OCI-LY1 (cell line): ENCODE data around the gene RCAN1.

Experiments used
- H2AFZ ChIP-seq: fragments of 200-600 bp; sonication (generic), shearing (Covaris generic); 2 replicates; pipeline ENCODE4 v1.6.0; 2014; ENCODE audit warnings: antibody characterized with exemption, mild to moderate bottlenecking, low read length
- H3F3A ChIP-seq: fragments of 200-600 bp; sonication (generic), shearing (Covaris generic); 2 replicates; pipeline ENCODE4 v1.6.0; 2014; ENCODE audit warnings: mild to moderate bottlenecking, antibody characterized with exemption, low read length, moderate library complexity; ENCODE audit not compliant: insufficient read depth
- H3K27ac ChIP-seq: fragments of 200-600 bp; sonication (generic); 2 replicates; pipeline ENCODE4 v1.5.1; 2014; ENCODE audit warnings: low read length, mixed run types, mild to moderate bottlenecking, low read depth; ENCODE audit not compliant: poor library complexity, severe bottlenecking
- H3K27me3 ChIP-seq: fragments of 200-600 bp; sonication (generic); 2 replicates; pipeline ENCODE4 v1.6.0; 2014; ENCODE audit warnings: antibody characterized with exemption, mild to moderate bottlenecking, low read length, moderate library complexity; ENCODE audit not compliant: insufficient read depth
- H3K36me3 ChIP-seq: fragments of 200-600 bp; sonication (generic); 2 replicates; pipeline ENCODE4 v1.6.1; 2014; ENCODE audit warnings: mild to moderate bottlenecking, antibody characterized with exemption, low read length, moderate library complexity, mixed read lengths; ENCODE audit not compliant: insufficient read depth
- H3K4me1 ChIP-seq: fragments of 200-600 bp; sonication (generic); 2 replicates; pipeline ENCODE4 v1.5.1; 2014; ENCODE audit warnings: mild to moderate bottlenecking, low read length, moderate library complexity; ENCODE audit not compliant: insufficient read depth, severe bottlenecking
- H3K4me2 ChIP-seq: fragments of 200-600 bp; sonication (generic), shearing (Covaris generic); 2 replicates; pipeline ENCODE4 v1.6.1; 2014; ENCODE audit warnings: low read length
- H3K4me3 ChIP-seq: fragments of 200-600 bp; sonication (generic); 2 replicates; pipeline ENCODE4 v1.5.1; 2014; ENCODE audit warnings: low read length, low read depth, mild to moderate bottlenecking, mixed read lengths; ENCODE audit not compliant: poor library complexity, severe bottlenecking
- H3K79me2 ChIP-seq: fragments of 200-600 bp; shearing (Covaris generic); 2 replicates; pipeline ENCODE4 v1.6.1; 2016; ENCODE audit warnings: mixed run types, low read length, mixed read lengths; ENCODE audit not compliant: insufficient read depth
- H3K9ac ChIP-seq: fragments of 200-600 bp; sonication (generic), shearing (Covaris generic); 2 replicates; pipeline ENCODE4 v1.6.1; 2014; ENCODE audit warnings: mild to moderate bottlenecking, low read length, mixed read lengths
- H3K9me2 ChIP-seq: fragments of 200-600 bp; sonication (generic), shearing (Covaris generic); 2 replicates; pipeline ENCODE4 v1.6.1; 2014; ENCODE audit warnings: low read depth, mild to moderate bottlenecking, low read length, mixed read lengths
- H3K9me3 ChIP-seq: fragments of 200-600 bp; shearing (Covaris generic); 2 replicates; pipeline ENCODE4 v1.6.1; 2014; ENCODE audit warnings: low read length, mixed read lengths
- H4K20me1 ChIP-seq: fragments of 200-600 bp; sonication (generic), shearing (Covaris generic); 2 replicates; pipeline ENCODE4 v1.6.0; 2016; ENCODE audit warnings: mild to moderate bottlenecking, low read length; ENCODE audit not compliant: insufficient read depth
- EZH2 ChIP-seq: fragments of 200-600 bp; sonication (generic), shearing (Covaris generic); IDR thresholded peaks from 2 replicates; pipeline ENCODE4 v1.8.0; 2017; ENCODE audit warnings: borderline replicate concordance, mixed run types, mild to moderate bottlenecking, antibody characterized with exemption, low read length, moderate library complexity, mixed read lengths
- TF ChIP-seq, protein P1 (sequence below): fragments of 200-600 bp; sonication (generic), shearing (Covaris generic); IDR thresholded peaks from 2 replicates; pipeline ENCODE4 v1.5.1; 2017; ENCODE audit warnings: mild to moderate bottlenecking, antibody characterized with exemption, low read length, moderate library complexity, mixed read lengths

The RCAN1 gene

DNA sequence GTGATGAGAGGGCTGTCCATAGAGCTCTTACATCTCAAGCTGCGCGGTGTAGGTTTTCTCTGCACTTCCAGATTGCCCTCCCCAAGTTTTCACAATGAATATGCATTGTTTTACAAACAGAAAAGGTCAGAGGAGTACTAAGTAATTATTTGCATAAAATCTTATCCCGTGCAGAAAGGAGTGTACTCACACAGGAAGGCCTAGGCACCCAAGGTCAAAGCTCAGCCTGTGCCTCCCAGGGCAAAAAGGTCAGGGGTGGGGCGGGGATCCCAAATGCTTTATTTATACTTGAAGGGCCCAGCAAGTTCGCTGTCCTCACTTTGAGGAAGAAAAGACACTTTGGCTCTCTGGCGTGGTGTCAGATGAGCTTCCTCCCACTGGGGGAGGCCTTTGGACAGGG is 92.6 kb downstream of the RCAN1 start:
- Histone ChIP-seq H3K9me3 (no peaks in the 10 kb centered on the region), H3K4me1 (no peaks in the 10 kb centered on the region), H3K4me3 (no peak overlapping the region), H4K20me1 (no peaks in the 10 kb centered on the region), H3K36me3 (no peaks in the 10 kb centered on the region), H3K79me2 (no peaks in the 10 kb centered on the region), H3K27ac (no peak overlapping the region), H3F3A (no peaks in the 10 kb centered on the region), H2AFZ (no peak overlapping the region), H3K4me2 (no peak overlapping the region), H3K27me3 (no peaks in the 10 kb centered on the region), H3K9me2 (no peaks in the 10 kb centered on the region), H3K9ac (no peak overlapping the region)
- no peak for TF ChIP-seq EZH2
- TF ChIP-seq, protein P1, sequence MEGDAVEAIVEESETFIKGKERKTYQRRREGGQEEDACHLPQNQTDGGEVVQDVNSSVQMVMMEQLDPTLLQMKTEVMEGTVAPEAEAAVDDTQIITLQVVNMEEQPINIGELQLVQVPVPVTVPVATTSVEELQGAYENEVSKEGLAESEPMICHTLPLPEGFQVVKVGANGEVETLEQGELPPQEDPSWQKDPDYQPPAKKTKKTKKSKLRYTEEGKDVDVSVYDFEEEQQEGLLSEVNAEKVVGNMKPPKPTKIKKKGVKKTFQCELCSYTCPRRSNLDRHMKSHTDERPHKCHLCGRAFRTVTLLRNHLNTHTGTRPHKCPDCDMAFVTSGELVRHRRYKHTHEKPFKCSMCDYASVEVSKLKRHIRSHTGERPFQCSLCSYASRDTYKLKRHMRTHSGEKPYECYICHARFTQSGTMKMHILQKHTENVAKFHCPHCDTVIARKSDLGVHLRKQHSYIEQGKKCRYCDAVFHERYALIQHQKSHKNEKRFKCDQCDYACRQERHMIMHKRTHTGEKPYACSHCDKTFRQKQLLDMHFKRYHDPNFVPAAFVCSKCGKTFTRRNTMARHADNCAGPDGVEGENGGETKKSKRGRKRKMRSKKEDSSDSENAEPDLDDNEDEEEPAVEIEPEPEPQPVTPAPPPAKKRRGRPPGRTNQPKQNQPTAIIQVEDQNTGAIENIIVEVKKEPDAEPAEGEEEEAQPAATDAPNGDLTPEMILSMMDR: no peak

DNA sequence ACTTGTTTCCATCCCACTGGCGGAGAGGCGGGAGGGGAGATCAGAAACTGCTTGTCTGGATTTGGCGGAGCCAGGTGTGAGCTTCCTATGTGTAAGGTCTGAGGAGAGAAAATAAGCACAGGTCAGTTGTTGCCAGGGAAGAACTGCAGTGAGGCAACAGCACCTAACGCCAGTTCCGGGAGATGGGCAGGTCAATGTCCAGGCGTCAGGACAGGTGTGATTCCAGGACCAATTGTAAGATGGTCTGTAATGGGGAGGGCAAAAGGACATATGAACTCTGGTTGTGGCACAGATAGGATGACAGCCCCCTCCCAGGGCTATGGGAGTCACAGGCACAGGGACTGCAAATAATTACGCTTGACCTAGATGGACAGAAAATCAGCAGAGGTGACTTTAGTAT is 93.4 kb downstream of the RCAN1 start:
- no peaks in the 10 kb centered on the region for H3K9me3 ChIP-seq
- no peaks in the 10 kb centered on the region for H3K27me3 ChIP-seq
- no peak overlapping the region for H3K4me2 ChIP-seq
- H3F3A ChIP-seq: no peaks in the 10 kb centered on the region
- H3K79me2 ChIP-seq: no peaks in the 10 kb centered on the region
- H3K9me2 ChIP-seq: no peaks in the 10 kb centered on the region
- H3K27ac ChIP-seq: no peak overlapping the region
- H2AFZ ChIP-seq: no peak overlapping the region
- TF ChIP-seq EZH2: no peak
- TF ChIP-seq, protein P1: no peak
- H3K36me3 ChIP-seq: no peaks in the 10 kb centered on the region
- H3K9ac ChIP-seq: no peak overlapping the region
- no peaks in the 10 kb centered on the region for H3K4me1 ChIP-seq
- H4K20me1 ChIP-seq: no peaks in the 10 kb centered on the region
- no peak overlapping the region for H3K4me3 ChIP-seq

DNA sequence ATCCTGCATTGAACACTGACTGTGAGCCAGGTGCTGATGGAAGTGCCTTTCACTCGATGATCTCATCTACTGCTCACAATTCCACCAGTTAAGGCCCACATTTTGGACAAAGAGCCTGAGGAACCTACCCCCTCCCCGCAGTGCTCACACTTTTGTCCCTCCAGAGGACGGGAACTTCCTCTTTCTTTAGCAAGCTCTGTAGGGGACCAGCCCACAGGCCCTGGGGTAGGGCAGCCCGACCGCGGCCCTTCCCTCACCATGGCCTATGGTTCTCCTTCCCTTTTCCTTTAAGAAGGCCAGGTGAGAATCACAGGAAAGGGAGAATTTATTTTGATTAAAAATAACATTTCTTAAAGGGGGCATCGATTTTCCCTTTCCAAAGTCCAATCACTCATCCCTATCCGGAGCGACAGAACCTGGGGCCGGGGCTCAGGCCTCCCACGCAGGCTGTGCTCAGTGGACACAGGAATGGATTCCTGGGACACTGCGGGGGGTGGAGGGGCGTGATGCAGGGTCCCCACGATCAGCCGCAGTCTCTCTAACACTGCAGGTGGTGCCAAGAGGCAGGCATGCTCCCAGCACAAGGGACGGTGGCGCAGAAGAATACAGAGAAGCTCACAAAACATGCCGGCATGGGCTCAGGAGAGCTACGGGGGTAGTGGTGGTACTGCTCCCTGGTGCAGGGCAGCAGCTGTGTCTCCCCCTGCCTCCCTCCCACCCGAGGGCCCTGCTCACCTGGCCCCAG is 94.0 kb downstream of the RCAN1 start:
- Histone ChIP-seq H3K9me2 (no peaks in the 10 kb centered on the region), H4K20me1 (no peaks in the 10 kb centered on the region), H2AFZ (no peak overlapping the region), H3K4me1 (no peaks in the 10 kb centered on the region), H3F3A (no peaks in the 10 kb centered on the region), H3K79me2 (no peaks in the 10 kb centered on the region), H3K4me3 (no peak overlapping the region), H3K9me3 (no peaks in the 10 kb centered on the region), H3K27ac (no peak overlapping the region), H3K36me3 (no peaks in the 10 kb centered on the region), H3K4me2 (no peak overlapping the region), H3K9ac (no peak overlapping the region), H3K27me3 (no peaks in the 10 kb centered on the region)
- TF ChIP-seq EZH2: no peak
- TF ChIP-seq, protein P1: no peak
